GM04504 (cell line): ENCODE results near the gene SYCE1L.
"Not testable (repeated sequence)": the region's sequence is repeated elsewhere in the genome, so short reads cannot be mapped to it uniquely, and the experiment has no call there.

Experiments
- DNase-seq: peaks from one replicate; pipeline ENCODE4 v3.0.0-alpha.2; 2012; ENCODE audit warnings: low read depth

The SYCE1L gene

GRCh38 chr16:77199211-77199610 lies at the start of gene SYCE1L:
Gene SYCE1L (plus strand): TSS chr16:77199408. CDS start chr16:77199452, 44 bp downstream.
- no peak for DNase-seq

DNA sequence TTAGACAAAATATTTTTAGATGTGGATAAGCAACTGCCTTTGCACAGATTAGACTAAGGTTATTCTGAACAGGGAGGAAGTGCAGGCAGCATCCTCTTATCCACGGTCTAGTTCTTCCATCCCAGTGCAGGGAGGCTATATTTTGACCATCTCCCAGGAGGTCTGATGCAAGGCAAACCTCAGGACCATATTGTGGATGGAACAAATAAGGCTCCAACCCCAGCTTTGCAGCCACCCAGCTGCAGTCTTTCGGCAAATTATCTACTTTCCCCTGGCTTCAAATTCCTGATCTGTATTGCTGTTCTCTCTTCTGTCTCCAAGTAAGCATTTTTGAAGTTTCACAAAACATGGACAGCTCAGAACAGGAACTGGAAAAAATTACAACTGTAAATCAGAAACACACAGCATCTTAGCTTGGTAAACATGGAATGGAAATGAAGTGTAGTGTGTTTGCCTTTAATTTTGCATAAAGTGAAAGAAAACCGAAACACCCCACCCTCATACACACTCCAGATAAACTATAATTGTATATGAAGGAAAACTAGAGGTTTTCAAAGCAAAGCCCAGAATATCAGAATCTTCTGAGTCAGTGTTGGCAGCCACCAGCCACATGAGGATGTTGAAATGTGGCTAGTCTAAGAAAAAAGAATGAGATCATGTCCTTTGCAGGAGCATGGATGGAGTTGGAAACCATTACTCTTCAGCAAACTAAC lies 41.7 kb upstream of the SYCE1L start:
- no peak for DNase-seq

DNA sequence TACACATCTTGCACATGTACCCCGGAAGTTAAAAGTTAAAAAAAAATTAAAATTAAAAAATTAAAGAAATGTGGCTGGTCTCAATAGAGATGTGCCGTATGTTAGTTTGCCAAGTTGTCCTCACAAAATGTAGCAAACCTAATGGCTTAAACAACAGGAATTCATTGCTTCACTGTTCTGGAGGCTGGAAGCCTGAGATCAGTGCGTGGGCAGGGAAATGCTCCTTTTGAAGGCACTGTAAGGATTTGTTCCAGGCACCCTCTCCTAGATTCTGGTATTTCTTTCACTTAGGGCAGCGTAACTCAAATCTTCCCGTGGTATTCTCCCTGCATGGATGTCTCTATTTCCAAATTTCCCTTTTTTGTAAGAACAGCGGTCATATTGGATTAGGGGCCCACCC lies 40.9 kb upstream of the SYCE1L start:
- DNase-seq, result no peak

- DNase-seq, result no peak
Measured at GRCh38 chr16:77165006-77165405, 34.2 kb upstream of the SYCE1L start.

DNA sequence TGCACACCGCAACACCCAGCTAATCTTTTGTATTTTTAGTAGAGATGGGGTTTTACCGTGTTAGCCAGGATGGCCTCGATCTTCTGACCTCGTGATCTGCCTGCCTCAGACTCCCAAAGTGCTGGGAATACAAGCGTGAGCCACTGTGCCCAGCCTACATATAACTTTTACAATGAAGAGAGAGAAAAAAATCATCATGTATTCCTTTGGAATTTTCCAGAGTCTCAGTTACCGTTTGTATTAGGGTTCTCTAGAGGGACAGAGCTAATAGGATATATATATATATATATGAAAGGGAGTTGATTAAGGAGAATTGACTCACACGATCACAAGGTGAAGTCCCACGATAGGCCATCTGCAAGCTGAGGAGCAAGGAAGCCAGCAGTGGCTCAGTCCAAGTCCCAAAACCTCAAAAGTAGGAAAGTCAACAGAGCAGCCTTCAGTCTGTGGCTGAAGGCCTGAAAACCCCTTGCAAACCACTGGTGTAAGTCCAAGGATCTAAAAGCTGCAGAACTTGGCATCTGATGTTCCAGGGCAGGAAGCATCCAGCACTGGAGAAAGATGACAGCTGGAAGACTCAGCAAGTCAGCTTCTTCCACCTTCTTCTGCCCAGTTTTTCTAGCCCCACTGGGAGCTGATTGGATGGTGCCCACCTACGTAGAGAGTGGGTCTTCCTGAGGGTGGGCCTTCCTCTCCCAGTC lies 33.5 kb upstream of the SYCE1L start:
- not testable (repeated sequence) for DNase-seq

- DNase-seq, result no peak
Measured at GRCh38 chr16:77166726-77167125, 32.5 kb upstream of the SYCE1L start.

- no peak for DNase-seq
Measured at GRCh38 chr16:77168901-77169300, 30.3 kb upstream of the SYCE1L start.

DNA sequence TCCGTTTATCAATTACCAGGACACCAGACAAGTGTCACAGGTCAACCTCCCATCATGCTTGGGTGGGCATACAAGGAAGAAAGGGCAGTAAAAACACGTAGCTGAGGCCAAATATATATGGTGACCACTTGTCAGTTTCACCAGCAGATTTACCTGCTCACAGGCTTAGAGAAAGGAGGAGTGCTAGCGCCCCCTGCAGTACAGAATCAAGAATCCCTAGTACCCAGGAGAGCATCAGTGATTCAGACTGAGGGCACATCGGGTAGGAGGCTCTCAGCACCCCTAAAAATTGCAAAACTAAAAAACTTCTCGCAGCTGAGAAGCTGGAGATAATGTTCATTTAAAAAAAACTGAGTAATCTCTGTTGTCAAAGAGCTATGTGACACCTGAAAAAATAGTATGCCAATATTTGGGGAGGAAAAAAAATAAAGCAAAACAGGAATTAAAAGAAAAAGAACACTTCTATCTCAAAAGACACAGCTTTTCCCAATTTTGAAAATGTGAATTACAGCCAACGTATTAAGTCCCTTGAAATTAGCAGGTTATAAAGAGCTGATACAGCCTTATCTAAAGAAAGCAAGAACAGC lies 29.5 kb upstream of the SYCE1L start:
- DNase-seq, result peak; percentile 1

DNA sequence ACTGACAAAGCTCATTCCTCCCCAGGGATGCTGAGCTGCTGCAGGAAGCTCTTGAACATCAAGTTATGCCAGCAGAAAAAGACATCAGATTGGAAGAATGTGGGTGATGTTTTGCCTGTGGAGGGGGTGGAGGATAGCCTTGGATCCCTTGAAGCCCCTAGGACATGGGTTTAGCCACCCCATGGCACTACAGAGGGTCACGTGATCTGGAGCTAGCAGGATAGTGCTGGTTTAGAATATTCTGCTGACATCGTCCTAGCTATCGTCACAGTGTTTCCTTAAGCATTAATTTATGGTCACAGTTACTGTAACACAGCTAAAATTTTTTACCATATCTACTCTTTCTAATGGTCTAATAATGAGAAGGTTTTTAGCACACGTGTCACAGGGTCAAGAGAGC lies 28.4 kb upstream of the SYCE1L start:
- DNase-seq, result no peak

DNA sequence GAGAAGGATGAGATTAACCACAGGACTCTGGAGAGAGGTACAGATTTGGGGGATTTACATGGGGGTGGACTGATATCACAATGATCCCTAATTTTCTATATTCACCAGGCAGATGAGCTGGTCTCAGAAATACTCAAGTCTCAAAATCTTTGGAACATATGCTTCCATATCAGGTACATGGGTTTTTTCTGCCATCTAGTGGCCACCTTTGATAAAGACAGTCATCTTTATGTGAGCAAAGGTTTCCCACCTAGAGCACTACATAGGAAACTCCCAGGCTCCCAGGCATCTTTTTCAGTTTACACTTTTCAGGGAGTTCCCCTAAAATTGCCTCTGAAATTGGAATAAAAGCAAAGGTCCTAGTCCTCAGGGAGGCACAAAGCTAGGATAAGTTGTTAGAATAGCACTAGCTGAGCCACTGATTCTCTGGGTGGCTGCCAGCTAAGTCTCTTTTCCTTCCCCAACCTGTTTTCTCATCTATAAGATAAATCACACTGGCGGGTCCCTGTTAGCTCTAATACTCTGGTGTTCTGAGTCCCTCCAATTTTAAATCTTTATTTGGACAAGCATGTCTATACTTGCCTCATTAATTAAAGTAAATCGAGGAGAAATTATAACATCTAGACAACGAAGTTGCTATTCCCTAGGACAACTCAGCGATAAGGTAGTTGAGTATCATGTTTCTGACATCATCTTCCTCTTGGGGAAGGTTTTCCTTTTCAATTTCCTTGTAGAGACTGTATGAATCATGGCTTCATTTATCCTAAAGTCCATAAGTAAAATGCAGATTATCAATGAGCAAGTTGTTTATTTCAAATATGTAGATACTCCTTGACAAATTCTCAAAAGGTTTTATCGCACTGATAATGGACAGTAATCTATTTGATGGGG lies 27.2 kb upstream of the SYCE1L start:
- DNase-seq, result peak; percentile 33

DNA sequence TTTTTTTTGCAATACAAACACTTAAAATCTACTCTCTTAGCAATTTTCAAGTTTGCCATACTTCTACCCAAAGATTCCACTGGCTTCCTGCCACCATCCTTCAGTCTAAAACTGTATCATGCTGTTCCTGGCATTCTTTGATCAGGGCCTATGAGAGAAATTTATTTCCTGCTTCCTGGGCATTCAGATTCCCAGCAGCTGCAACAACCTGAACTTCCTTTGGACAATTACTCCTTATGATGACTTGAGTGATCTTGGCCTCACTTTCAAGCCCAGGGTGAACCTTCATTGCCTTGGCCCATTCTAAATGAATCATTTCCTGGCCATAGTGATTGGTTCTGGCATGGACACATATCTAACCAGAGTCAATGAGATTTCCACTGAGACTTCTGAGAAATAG lies 26.3 kb upstream of the SYCE1L start:
- no peak for DNase-seq

DNA sequence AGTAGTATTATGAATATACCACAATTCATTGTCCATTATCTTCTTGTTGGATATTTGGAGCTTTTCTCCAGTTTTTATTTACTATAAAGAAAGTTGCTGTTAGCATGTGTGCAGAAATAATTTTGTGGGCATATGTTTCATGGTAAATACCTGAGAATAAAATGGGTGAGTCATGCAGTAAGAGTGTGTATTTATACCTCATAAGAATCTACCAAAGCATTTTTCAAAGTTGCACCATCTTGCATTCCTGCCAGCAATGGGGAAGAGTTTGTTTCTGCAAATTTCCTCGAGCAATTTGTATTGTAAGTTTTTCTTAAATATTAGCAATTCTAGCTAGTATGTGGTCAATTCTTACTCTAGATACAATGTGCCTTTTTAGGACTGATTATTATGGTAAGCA lies 16.1 kb upstream of the SYCE1L start:
- no peak for DNase-seq

GRCh38 chr16:77186298-77186697 lies 12.9 kb upstream of the SYCE1L start:
- DNase-seq, result not testable (repeated sequence)

GRCh38 chr16:77190190-77190477 lies 9.1 kb upstream of the SYCE1L start:
- DNase-seq, result no peak

DNA sequence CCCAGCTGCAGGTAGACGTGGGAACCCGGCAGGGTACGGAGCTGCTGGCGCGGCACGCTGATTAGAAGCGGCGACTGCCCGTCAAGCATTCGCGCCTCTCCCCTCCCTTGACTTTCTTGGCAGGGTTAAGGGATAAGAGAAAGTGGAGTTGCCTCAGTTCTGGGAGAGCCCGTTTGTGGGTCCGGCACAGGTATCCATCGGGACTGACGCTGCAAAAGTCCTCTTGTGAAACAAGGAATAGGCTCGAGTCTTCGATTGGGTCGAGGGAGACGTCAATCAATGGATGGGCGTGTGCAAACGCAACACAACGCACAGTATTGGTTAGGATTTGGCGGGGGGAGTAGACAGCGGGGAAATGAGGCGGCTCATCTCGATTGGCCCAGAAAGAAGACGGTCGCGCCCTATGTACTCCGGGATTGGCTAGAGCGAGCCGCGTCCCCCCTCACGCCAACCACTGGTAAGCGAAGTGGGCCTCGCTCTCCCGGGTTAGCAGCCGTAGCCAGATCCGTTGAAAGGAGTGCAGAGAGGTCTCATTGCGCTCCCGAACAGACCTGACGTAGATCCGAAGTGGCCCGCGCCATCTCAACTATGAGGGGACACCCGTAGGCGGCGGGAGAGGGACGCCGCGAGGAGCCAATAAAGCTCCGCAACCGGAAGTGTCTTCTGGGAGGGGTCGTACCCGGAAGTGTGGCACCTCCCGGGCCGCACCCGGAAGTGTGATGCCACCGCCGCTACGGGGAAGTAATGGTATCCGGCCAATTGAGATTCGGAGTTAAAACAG lies 8.5 kb upstream of the SYCE1L start, which contains the start of gene MON1B:
Gene MON1B (plus strand): TSS at position 713 of the 781 bp plus-strand sequence. CDS start 296 bp downstream, outside the sequence.
- DNase-seq, result peak; percentile 97

DNA sequence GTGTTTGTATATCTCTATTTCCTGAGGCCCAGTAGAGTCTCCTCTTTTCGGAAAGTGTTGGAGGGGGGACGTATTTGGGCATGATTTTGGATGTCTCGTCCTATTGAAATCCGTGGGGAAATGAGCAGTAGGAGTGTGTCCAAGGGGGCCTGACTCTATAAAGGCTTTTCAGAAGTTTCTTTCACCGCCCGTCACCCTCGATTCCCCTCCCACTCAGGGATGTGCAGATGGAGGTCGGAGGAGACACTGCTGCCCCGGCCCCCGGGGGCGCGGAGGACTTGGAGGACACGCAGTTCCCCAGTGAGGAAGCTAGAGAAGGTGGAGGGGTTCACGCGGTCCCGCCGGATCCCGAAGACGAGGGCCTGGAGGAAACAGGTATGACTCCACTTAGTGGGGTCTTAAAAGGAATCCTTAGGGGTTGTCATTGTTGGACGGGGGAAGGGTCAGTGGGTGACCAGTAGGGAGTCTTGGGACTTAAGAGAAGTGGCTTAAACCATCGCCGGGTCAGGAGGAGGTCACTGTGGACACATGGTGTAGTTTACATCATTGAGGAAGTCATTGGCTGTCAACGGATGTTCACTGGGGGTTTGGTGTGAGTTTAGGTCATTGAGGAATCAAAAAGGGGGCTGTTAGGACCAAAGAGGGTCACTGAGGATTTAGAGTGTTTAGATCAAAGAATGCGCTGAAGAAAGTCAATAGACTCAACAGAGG lies 7.8 kb upstream of the SYCE1L start:
- no peak for DNase-seq

GRCh38 chr16:77193377-77193776 lies 5.8 kb upstream of the SYCE1L start:
- DNase-seq, result no peak

DNA sequence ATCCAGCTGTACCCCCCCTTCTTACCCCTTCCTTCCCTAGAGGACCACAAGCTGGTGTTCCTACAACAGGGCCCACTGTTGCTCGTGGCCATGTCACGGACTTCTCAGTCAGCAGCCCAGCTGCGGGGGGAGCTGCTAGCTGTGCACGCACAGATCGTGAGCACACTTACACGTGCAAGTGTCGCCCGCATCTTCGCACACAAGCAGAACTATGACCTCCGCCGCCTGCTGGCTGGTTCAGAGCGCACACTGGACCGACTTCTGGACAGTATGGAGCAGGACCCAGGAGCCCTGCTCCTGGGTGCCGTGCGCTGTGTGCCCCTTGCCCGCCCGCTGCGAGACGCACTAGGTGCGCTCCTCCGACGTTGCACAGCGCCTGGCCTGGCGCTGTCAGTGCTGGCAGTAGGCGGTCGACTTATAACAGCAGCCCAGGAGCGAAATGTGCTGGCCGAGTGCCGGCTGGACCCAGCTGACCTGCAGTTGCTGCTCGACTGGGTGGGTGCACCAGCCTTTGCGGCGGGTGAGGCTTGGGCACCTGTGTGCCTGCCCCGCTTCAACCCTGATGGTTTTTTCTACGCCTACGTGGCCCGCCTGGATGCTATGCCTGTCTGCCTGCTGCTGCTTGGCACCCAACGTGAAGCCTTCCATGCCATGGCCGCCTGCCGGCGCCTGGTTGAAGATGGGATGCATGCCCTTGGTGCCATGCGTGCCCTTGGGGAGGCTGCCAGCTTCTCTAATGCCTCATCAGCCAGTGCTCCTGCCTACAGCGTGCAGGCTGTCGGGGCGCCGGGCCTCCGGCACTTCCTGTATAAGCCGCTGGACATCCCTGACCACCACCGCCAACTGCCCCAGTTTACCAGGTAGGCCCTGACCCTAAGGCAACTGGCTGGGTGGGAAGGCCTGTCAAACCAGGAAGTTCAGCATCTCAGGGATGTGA lies 4.6 kb upstream of the SYCE1L start:
- no peak for DNase-seq

DNA sequence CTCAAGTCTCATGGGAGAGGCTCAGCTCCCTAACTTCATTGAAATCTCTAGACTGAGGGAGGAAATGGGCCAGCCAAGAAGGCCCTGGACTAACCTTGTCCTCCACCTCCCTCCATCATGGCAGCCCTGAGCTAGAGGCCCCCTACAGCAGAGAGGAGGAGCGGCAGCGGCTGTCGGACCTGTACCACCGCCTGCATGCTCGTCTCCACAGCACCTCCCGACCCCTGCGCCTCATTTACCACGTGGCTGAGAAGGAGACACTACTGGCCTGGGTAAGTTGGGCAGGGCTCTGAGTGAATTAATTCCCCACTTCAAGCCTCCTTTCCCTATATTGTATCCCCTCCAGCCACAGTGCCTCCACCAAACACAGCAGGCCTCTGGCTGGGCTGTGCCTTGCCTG lies 3.8 kb upstream of the SYCE1L start:
- no peak for DNase-seq

- DNase-seq, result no peak
Measured at GRCh38 chr16:77197747-77198146, 1.5 kb upstream of the SYCE1L start.
